ENCODE data around the gene C2orf81. TPM values are rescaled to one million over a fixed set of nuclear protein-coding genes. Genes with fewer than 3 reads are reported as not detected.
A peak's percentile ranks its signal among the peaks of the same experiment; 100 is the strongest.

Gene C2orf81
- total RNA-seq, 6 experiments from 2014 or later = 0.53 to 2.3 (median 1.4) TPM

GRCh38 chr2:74415762-74416395 is 5.5 kb downstream of the C2orf81 start:
- DNase-seq = no peak
- H3K27ac Mint-ChIP-seq = no peak overlapping the region

GRCh38 chr2:74414881-74415761 is 6.3 kb downstream of the C2orf81 start:
- Mint-ChIP-seq H3K9me3 (no peaks in the 10 kb centered on the region), H3K27me3 (ENCODE audit: insufficient read depth) (no peaks in the 10 kb centered on the region; the same call in 1 of the 2 replicates), H3K4me3 (peak overlapping the region; percentile 73; the same call in 1 of the 2 replicates), H3K36me3 (ENCODE audit: low read depth) (no peaks in the 10 kb centered on the region), H3K27ac (peak overlapping the region; percentile 18; the same call in 1 of the 2 replicates), H3K4me1 (ENCODE audit: low read depth) (peaks cover 4% of the 10 kb centered on the region; the same call in 1 of the 2 replicates)
- no peak for DNase-seq
- TF ChIP-seq CTCF (IDR thresholded peaks at IDR 0.05) = peak; percentile 54; the same call in 1 of the 2 replicates

More at GRCh38 chr2:74415762-74416395, 5.5 kb downstream of the C2orf81 start:
- H3K4me3 Mint-ChIP-seq = peak overlapping the region; percentile 62; the same call in 1 of the 2 replicates
- no peak for TF ChIP-seq CTCF (IDR thresholded peaks at IDR 0.05)
- H3K36me3 Mint-ChIP-seq (ENCODE audit: low read depth) = no peaks in the 10 kb centered on the region
- no peaks in the 10 kb centered on the region for H3K9me3 Mint-ChIP-seq
- H3K4me1 Mint-ChIP-seq (ENCODE audit: low read depth) = peaks cover 4% of the 10 kb centered on the region
- no peaks in the 10 kb centered on the region; the same call in 1 of the 2 replicates for H3K27me3 Mint-ChIP-seq (ENCODE audit: insufficient read depth)

- peaks cover 4% of the 10 kb centered on the region; the same call in 1 of the 2 replicates for H3K4me1 Mint-ChIP-seq (ENCODE audit: low read depth)
- H3K27ac Mint-ChIP-seq = no peak overlapping the region; the same call in 1 of the 2 replicates
- H3K4me3 Mint-ChIP-seq = peak overlapping the region; percentile 73; the same call in 1 of the 2 replicates
- no peak for TF ChIP-seq CTCF (IDR thresholded peaks at IDR 0.05)
- H3K9me3 Mint-ChIP-seq = no peaks in the 10 kb centered on the region
- DNase-seq = no peak
- no peaks in the 10 kb centered on the region for H3K36me3 Mint-ChIP-seq (ENCODE audit: low read depth)
- H3K27me3 Mint-ChIP-seq (ENCODE audit: insufficient read depth) = no peaks in the 10 kb centered on the region; the same call in 1 of the 2 replicates
These were observed 7.0 kb downstream of the C2orf81 start for GRCh38 chr2:74414441-74414840.

GRCh38 chr2:74413001-74413698 is 8.3 kb downstream of the C2orf81 start:
- Mint-ChIP-seq H3K27ac (no peak overlapping the region), H3K4me1 (ENCODE audit: low read depth) (peaks cover 4% of the 10 kb centered on the region; the same call in 1 of the 2 replicates), H3K4me3 (no peak overlapping the region), H3K27me3 (ENCODE audit: insufficient read depth) (no peaks in the 10 kb centered on the region), H3K36me3 (ENCODE audit: low read depth) (no peaks in the 10 kb centered on the region), H3K9me3 (no peaks in the 10 kb centered on the region)
- DNase-seq = no peak
- no peak for TF ChIP-seq CTCF (IDR thresholded peaks at IDR 0.05)

GRCh38 chr2:74407682-74408081 is 13.7 kb downstream of the C2orf81 start:
- DNase-seq = no peak
- no peaks in the 10 kb centered on the region for H3K9me3 Mint-ChIP-seq
- TF ChIP-seq CTCF (IDR thresholded peaks at IDR 0.05) = no peak
- peaks cover 28% of the 10 kb centered on the region for H3K4me1 Mint-ChIP-seq (ENCODE audit: low read depth)
- no peaks in the 10 kb centered on the region for H3K36me3 Mint-ChIP-seq (ENCODE audit: low read depth)
- H3K27me3 Mint-ChIP-seq (ENCODE audit: insufficient read depth) = 0 out of 2 replicates have a peak, but pooled peaks cover 1% of the 10 kb centered on the region
- H3K4me3 Mint-ChIP-seq = no peak overlapping the region
- peak overlapping the region; percentile 90 for H3K27ac Mint-ChIP-seq
